Chondrocyte (in vitro differentiated cells): ENCODE measurements around the gene URB1. TPM values are rescaled to one million over a fixed set of nuclear protein-coding genes. Genes with fewer than 3 reads are reported as not detected.

Experiments
- DNase-seq: peaks from one replicate; pipeline ENCODE4 v3.0.0; 2021; ENCODE audit warnings: mixed read lengths, low spot score
- H3K27ac Mint-ChIP-seq: one replicate; pipeline ENCODE4 v1.8.0; 2021; ENCODE audit warnings: mild to moderate bottlenecking, moderate library complexity, mixed read lengths; ENCODE audit not compliant: unreplicated experiment
- H3K27me3 Mint-ChIP-seq: 2 replicates; pipeline ENCODE4 v1.8.0; 2021; ENCODE audit warnings: low read depth, mixed read lengths
- H3K36me3 Mint-ChIP-seq: 2 replicates; pipeline ENCODE4 v1.8.0; 2021; ENCODE audit warnings: low read depth, mixed read lengths
- H3K4me1 Mint-ChIP-seq: 2 replicates; pipeline ENCODE4 v1.8.0; 2021; ENCODE audit warnings: low read depth, mild to moderate bottlenecking, mixed read lengths
- H3K4me3 Mint-ChIP-seq: one replicate; pipeline ENCODE4 v1.8.0; 2021; ENCODE audit warnings: mild to moderate bottlenecking, moderate library complexity, mixed read lengths; ENCODE audit not compliant: unreplicated experiment
- H3K9me3 Mint-ChIP-seq: 2 replicates; pipeline ENCODE4 v1.8.0; 2021; ENCODE audit warnings: low read depth, mixed read lengths
- total RNA-seq: library from RNA; stranded (reverse); gene quantifications from 3 replicates; pipeline ENCODE4 v1.2.1, GENCODE V29; 2021
- TF ChIP-seq, protein P1 (sequence below): fragments of 200-600 bp; sonication (generic); IDR thresholded peaks from 2 replicates; pipeline ENCODE4 v1.5.0; 2021; ENCODE audit warnings: antibody characterized with exemption, mild to moderate bottlenecking, moderate library complexity

The URB1 gene
- total RNA-seq, 1 donor from 2014 or later = 15.1 TPM

DNA sequence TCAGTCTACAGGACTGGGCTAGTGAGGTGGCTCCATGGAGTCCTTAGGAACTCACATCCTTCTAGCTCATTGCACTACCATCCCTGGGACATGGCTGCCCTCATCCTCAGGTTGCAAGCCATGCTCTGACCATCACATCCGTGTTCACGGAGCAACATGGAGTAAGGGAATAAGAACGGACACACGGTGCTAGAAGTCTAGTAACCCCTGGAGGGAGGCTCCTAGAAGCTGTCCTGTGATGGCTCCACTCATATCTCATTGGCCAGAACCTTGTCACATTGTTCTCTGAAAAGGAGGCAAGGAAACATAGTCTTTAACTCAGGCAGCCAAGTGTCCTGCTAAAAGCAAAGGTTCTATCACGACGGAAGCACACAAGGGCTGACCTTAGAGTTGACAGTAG lies 90.3 kb downstream of the URB1 start:
- H3K27me3 Mint-ChIP-seq = no peaks in the 10 kb centered on the region
- peaks cover 10% of the 10 kb centered on the region for H3K36me3 Mint-ChIP-seq
- no peak overlapping the region for H3K4me3 Mint-ChIP-seq
- TF ChIP-seq, protein P1, sequence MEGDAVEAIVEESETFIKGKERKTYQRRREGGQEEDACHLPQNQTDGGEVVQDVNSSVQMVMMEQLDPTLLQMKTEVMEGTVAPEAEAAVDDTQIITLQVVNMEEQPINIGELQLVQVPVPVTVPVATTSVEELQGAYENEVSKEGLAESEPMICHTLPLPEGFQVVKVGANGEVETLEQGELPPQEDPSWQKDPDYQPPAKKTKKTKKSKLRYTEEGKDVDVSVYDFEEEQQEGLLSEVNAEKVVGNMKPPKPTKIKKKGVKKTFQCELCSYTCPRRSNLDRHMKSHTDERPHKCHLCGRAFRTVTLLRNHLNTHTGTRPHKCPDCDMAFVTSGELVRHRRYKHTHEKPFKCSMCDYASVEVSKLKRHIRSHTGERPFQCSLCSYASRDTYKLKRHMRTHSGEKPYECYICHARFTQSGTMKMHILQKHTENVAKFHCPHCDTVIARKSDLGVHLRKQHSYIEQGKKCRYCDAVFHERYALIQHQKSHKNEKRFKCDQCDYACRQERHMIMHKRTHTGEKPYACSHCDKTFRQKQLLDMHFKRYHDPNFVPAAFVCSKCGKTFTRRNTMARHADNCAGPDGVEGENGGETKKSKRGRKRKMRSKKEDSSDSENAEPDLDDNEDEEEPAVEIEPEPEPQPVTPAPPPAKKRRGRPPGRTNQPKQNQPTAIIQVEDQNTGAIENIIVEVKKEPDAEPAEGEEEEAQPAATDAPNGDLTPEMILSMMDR = no peak
- H3K4me1 Mint-ChIP-seq = no peaks in the 10 kb centered on the region
- no peak for DNase-seq
- H3K27ac Mint-ChIP-seq = no peak overlapping the region
- no peaks in the 10 kb centered on the region for H3K9me3 Mint-ChIP-seq

GRCh38 chr21:32301596-32301995 lies 91.2 kb downstream of the URB1 start:
- Mint-ChIP-seq H3K36me3 (peaks cover 7% of the 10 kb centered on the region), H3K9me3 (no peaks in the 10 kb centered on the region), H3K27me3 (no peaks in the 10 kb centered on the region), H3K4me3 (no peak overlapping the region), H3K4me1 (no peaks in the 10 kb centered on the region), H3K27ac (no peak overlapping the region)
- TF ChIP-seq, protein P1 = no peak
- no peak for DNase-seq

- no peak overlapping the region for H3K4me3 Mint-ChIP-seq
- no peaks in the 10 kb centered on the region for H3K27me3 Mint-ChIP-seq
- TF ChIP-seq, protein P1 = no peak
- H3K9me3 Mint-ChIP-seq = no peaks in the 10 kb centered on the region
- no peak for DNase-seq
- peaks cover 7% of the 10 kb centered on the region for H3K36me3 Mint-ChIP-seq
- H3K27ac Mint-ChIP-seq = no peak overlapping the region
- no peaks in the 10 kb centered on the region for H3K4me1 Mint-ChIP-seq
Observed at GRCh38 chr21:32300117-32300681, 92.6 kb downstream of the URB1 start.

GRCh38 chr21:32299695-32300094 lies 93.1 kb downstream of the URB1 start:
- DNase-seq = no peak
- H3K36me3 Mint-ChIP-seq = peaks cover 7% of the 10 kb centered on the region
- no peaks in the 10 kb centered on the region for H3K9me3 Mint-ChIP-seq
- H3K4me1 Mint-ChIP-seq = no peaks in the 10 kb centered on the region
- TF ChIP-seq, protein P1 = no peak
- H3K27me3 Mint-ChIP-seq = no peaks in the 10 kb centered on the region
- H3K4me3 Mint-ChIP-seq = no peak overlapping the region
- H3K27ac Mint-ChIP-seq = no peak overlapping the region

DNA sequence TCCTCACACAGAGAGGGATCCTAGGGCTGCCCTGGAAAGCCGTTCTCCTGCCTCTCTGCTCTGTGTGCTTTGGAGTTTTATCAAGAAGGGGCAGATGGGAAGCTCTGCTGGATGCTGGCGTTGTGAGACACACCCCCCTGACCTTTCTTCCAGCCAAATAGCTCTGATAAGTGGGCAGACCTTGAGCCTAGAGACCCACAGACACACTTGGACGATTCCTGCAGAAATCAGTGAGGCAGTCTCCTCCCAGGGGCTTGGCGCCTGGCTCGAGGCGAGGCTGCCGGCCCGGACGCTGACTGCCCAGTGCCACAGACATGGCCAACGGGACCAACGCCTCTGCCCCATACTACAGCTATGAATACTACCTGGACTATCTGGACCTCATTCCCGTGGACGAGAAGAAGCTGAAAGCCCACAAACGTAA lies 94.1 kb downstream of the URB1 start, which contains the start of gene MRAP:
TSS of gene MRAP (plus strand) at position 198 of the 424 bp plus-strand sequence. CDS start at position 315, 117 bp downstream.
- Mint-ChIP-seq H3K27ac (no peak within 1 kb of the TSS), H3K9me3 (no peaks in the 10 kb centered on the region), H3K4me1 (no peaks in the 10 kb centered on the region), H3K36me3 (peaks cover 7% of the 10 kb centered on the region), H3K27me3 (no peaks in the 10 kb centered on the region), H3K4me3 (no peak within 1 kb of the TSS)
- TF ChIP-seq, protein P1 = no peak
- no peak for DNase-seq
